CD14-positive monocyte (primary cell): Measurements from ENCODE around the gene MAGOHB. TPM values are rescaled to one million over a fixed set of nuclear protein-coding genes. Genes with fewer than 3 reads are reported as not detected.
A peak's percentile ranks its signal among the peaks of the same experiment; 100 is the strongest.

Experiments used
- DNase-seq, 3 donors: peaks; one replicate each; pipeline ENCODE4 v3.0.0-alpha.2; 2011 to 2022
- H2AFZ ChIP-seq: 2 replicates; pipeline ENCODE4 v1.6.0; 2012; ENCODE audit warnings: mild to moderate bottlenecking, low read depth, low read length, inconsistent platforms; ENCODE audit not compliant: insufficient read depth, poor library complexity, severe bottlenecking
- H3K27ac ChIP-seq, 2 donors: 1 replicate in 1 of 2; 2 replicates in 1 of 2; pipeline ENCODE4 v1.5.1; 2012 to 2013; ENCODE audit warnings: low read length in 2 of 2, control low read depth in 1 of 2, inconsistent platforms in 1 of 2, low read depth in 1 of 2, mild to moderate bottlenecking in 1 of 2
- H3K27me3 ChIP-seq, 2 donors: one replicate each; pipeline versions ENCODE4 v1.6.0 to v1.6.1; 2011 to 2013; ENCODE audit warnings: low read length in 2 of 2; ENCODE audit not compliant: control insufficient read depth in 2 of 2, insufficient read depth in 2 of 2
- H3K36me3 ChIP-seq, 2 donors: replicated peaks in 1 of 2; 1 replicate in 1 of 2; 2 replicates in 1 of 2; pipeline versions ENCODE4 v1.5.1 to v1.6.1; 2012 to 2013; ENCODE audit warnings: low read length in 2 of 2, control low read depth in 1 of 2, inconsistent platforms in 1 of 2, mild to moderate bottlenecking in 1 of 2; ENCODE audit not compliant: insufficient read depth in 2 of 2, control insufficient read depth in 1 of 2
- H3K4me1 ChIP-seq, 2 donors: 1 replicate in 1 of 2; 2 replicates in 1 of 2; pipeline versions ENCODE4 v1.5.1 to v1.6.1; 2012 to 2013; ENCODE audit warnings: low read length in 2 of 2, control low read depth in 1 of 2, inconsistent platforms in 1 of 2, mild to moderate bottlenecking in 1 of 2, moderate library complexity in 1 of 2; ENCODE audit not compliant: insufficient read depth in 2 of 2, control insufficient read depth in 1 of 2
- H3K4me2 ChIP-seq: replicated peaks from 2 replicates; pipeline ENCODE3; 2012; ENCODE audit warnings: low read length, moderate library complexity, mild to moderate bottlenecking; ENCODE audit not compliant: poor library complexity, severe bottlenecking; ENCODE audit errors: extremely low read depth
- H3K4me3 ChIP-seq, 3 experiments: fragments of 200-600 bp in 1 of 3; sonication (generic) in 1 of 3; replicated peaks in 1 of 3; 1 replicate in 2 of 3; 2 replicates in 1 of 3; pipeline ENCODE4 v1.5.1; 2011 to 2013; ENCODE audit warnings: low read length in 3 of 3, mild to moderate bottlenecking in 3 of 3, control low read depth in 2 of 3, low read depth in 2 of 3, inconsistent platforms in 1 of 3, moderate library complexity in 1 of 3
- H3K79me2 ChIP-seq: 2 replicates; pipeline ENCODE4 v1.6.0; 2012; ENCODE audit warnings: mild to moderate bottlenecking, control low read depth, inconsistent platforms, low read length, moderate library complexity; ENCODE audit not compliant: insufficient read depth
- H3K9ac ChIP-seq: 2 replicates; pipeline ENCODE4 v1.6.0; 2017; ENCODE audit warnings: low read length, mild to moderate bottlenecking; ENCODE audit not compliant: insufficient read depth, poor library complexity, severe bottlenecking
- H3K9me3 ChIP-seq, 2 donors: replicated peaks in 1 of 2; 1 replicate in 1 of 2; 2 replicates in 1 of 2; pipeline versions ENCODE4 v1.5.1 to v1.6.1; 2012 to 2013; ENCODE audit warnings: low read length in 2 of 2, control low read depth in 1 of 2; ENCODE audit not compliant: control insufficient read depth in 1 of 2, insufficient read depth in 1 of 2
- H4K20me1 ChIP-seq: 2 replicates; pipeline ENCODE4 v1.6.0; 2012; ENCODE audit warnings: mild to moderate bottlenecking, low read length, control low read depth, moderate library complexity; ENCODE audit not compliant: insufficient read depth
- H3K27ac Mint-ChIP-seq, 7 donors: one replicate each; pipeline ENCODE4 v1.8.0; 2020; ENCODE audit warnings: mild to moderate bottlenecking in 7 of 7, mixed read lengths in 7 of 7, moderate library complexity in 6 of 7, inconsistent platforms in 2 of 7
- H3K27me3 Mint-ChIP-seq, 3 donors: one replicate each; pipeline ENCODE4 v1.8.0; 2021 to 2022; ENCODE audit warnings: low read depth in 3 of 3, mild to moderate bottlenecking in 3 of 3, mixed read lengths in 3 of 3, moderate library complexity in 3 of 3, inconsistent platforms in 1 of 3
- H3K36me3 Mint-ChIP-seq, 2 donors: one replicate each; pipeline ENCODE4 v1.8.0; 2020; ENCODE audit warnings: mixed read lengths in 2 of 2, inconsistent platforms in 1 of 2, mild to moderate bottlenecking in 1 of 2
- H3K4me1 Mint-ChIP-seq: one replicate; pipeline ENCODE4 v1.8.0; 2020; ENCODE audit warnings: mild to moderate bottlenecking, mixed read lengths
- H3K4me3 Mint-ChIP-seq, 2 donors: one replicate each; pipeline ENCODE4 v1.8.0; 2020; ENCODE audit warnings: mild to moderate bottlenecking in 2 of 2, mixed read lengths in 2 of 2, moderate library complexity in 1 of 2
- H3K9me3 Mint-ChIP-seq, 7 donors: one replicate each; pipeline ENCODE4 v1.8.0; 2020 to 2022; ENCODE audit warnings: mixed read lengths in 7 of 7, mild to moderate bottlenecking in 6 of 7, moderate library complexity in 6 of 7, inconsistent platforms in 2 of 7
- CTCF ChIP-seq: fragments of 200-600 bp; IDR thresholded peaks from one replicate; pipeline ENCODE4 v1.8.0; 2022; ENCODE audit warnings: antibody characterized with exemption, mild to moderate bottlenecking
- WGBS: methylation state at CpG from one replicate; pipeline ENCODE4 v1.1.5; 2013; ENCODE audit warnings: missing lambda C conversion rate; ENCODE audit not compliant: insufficient coverage; 5-methylcytosine and 5-hydroxymethylcytosine counted together
- intact Hi-C, 2 donors: fragments of 100-400 bp; cut with micrococcal nuclease; formaldehyde crosslinking; loops; one replicate each; pipeline versions ENCODE4 v1.15.0 to v1.15.1; 2023
- polyA plus RNA-seq, 3 donors: library from polyadenylated mRNA; depleted of rRNA in 1 of 3; unstranded in 2 of 3; stranded (reverse) in 1 of 3; fragments of 300-500 nt in 2 of 3; fragments of >200 nt in 1 of 3; fragmentation: Illumina TruSeq in 2 of 3; gene quantifications; 1 replicate in 2 of 3; 2 replicates in 1 of 3; pipeline ENCODE4 v1.2.3, GENCODE V29; 2012 to 2021

Gene MAGOHB
- polyA plus RNA-seq, 3 donors = 6.9 to 23.5 (median 19.5) TPM

DNA sequence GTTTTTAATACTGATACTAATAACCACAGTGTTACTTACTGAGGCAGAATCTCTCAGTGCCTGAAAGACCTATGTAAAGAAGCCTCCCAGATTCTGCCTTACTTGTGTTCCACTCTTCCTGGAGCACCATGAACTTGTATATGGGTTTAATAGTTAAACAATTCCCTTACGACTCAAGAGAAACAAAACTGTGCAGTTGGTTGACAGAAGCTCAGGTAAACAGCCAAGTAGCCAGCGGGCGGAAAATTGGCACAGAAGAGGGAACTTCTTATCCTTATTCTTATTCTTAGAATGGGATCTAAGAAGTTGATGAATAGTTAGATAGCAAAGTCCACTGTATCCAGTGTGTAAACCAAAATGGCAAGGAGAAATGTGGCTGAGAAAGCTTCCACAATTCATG lies 22.7 kb upstream of the MAGOHB start:
- TF ChIP-seq CTCF = no peak
- Histone ChIP-seq H3K9ac (no peak overlapping the region), H3K4me2 (no peak overlapping the region), H3K27ac (no peak overlapping the region), H3K36me3 (no peaks in the 10 kb centered on the region), H3K4me3 (no peak overlapping the region), H2AFZ (no peak overlapping the region), H3K4me1 (no peaks in the 10 kb centered on the region), H3K79me2 (no peaks in the 10 kb centered on the region), H4K20me1 (no peaks in the 10 kb centered on the region), H3K9me3 (no peaks in the 10 kb centered on the region), H3K27me3 (no peaks in the 10 kb centered on the region)
- Mint-ChIP-seq H3K27me3 (peaks cover 0 to 2% (median 2%) of the 10 kb centered on the region in 3 donors), H3K27ac (peak overlapping the region in 1 of 7 donors; percentile 23), H3K4me3 (no peak overlapping the region), H3K4me1 (no peaks in the 10 kb centered on the region), H3K36me3 (no peaks in the 10 kb centered on the region), H3K9me3 (peaks cover 0 to 2% (median 0%) of the 10 kb centered on the region in 7 donors)
- no CpG with 5 or more reads among the region's 3 CpGs for WGBS
- intact Hi-C loops = no loop called here
- no peak for DNase-seq

GRCh38 chr12:10635306-10635705 lies 21.9 kb upstream of the MAGOHB start:
- no peak overlapping the region for H2AFZ ChIP-seq
- WGBS = 100% methylated on average over 1 of the region's 2 CpGs
- H3K9me3 ChIP-seq = no peaks in the 10 kb centered on the region
- intact Hi-C loops = no loop called here
- no peak for DNase-seq
- H4K20me1 ChIP-seq = no peaks in the 10 kb centered on the region
- no peak overlapping the region for H3K4me2 ChIP-seq
- H3K36me3 ChIP-seq = no peaks in the 10 kb centered on the region
- H3K27me3 ChIP-seq = no peaks in the 10 kb centered on the region
- no peak overlapping the region for H3K9ac ChIP-seq
- no peak overlapping the region for H3K4me3 ChIP-seq
- no peaks in the 10 kb centered on the region for H3K4me1 Mint-ChIP-seq
- no peaks in the 10 kb centered on the region for H3K36me3 Mint-ChIP-seq
- no peak for TF ChIP-seq CTCF
- H3K4me1 ChIP-seq = no peaks in the 10 kb centered on the region
- peaks cover 0 to 2% (median 0%) of the 10 kb centered on the region in 7 donors for H3K9me3 Mint-ChIP-seq
- H3K27ac ChIP-seq = no peak overlapping the region
- no peak overlapping the region for H3K4me3 Mint-ChIP-seq
- peaks cover 0 to 2% (median 2%) of the 10 kb centered on the region in 3 donors for H3K27me3 Mint-ChIP-seq
- no peaks in the 10 kb centered on the region for H3K79me2 ChIP-seq
- no peak overlapping the region for H3K27ac Mint-ChIP-seq
